Activated CD4-positive, CD25-positive, alpha-beta regulatory T cell (primary cell): ENCODE data around the gene MAP4K4.
A peak's percentile ranks its signal among the peaks of the same experiment; 100 is the strongest.

Experiments
- DNase-seq, 4 experiments: peaks; one replicate each; lab custom pipeline; 2025; lab: John Stamatoyannopoulos, UW

Gene MAP4K4

DNA sequence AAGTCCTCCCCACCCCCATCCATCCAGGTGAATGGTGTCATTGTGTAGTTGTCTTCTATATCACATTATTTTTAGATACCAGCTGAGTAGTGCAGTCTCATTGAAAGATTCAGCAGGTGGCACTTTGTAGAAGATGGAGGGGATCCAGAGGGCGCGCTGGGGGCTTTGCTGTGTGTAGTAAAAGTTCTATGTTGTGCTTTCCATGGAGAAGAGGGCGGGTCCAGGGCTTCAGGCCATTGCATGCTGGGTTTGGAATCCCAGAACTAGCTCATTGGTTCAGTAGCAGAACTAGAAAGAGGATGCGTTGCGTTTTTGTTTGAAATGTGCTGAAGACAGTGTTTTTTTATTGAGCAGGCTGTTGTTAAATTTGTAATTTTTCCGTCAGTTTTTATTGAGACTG is 120.0 kb downstream of the MAP4K4 start:
- no peak for DNase-seq

DNA sequence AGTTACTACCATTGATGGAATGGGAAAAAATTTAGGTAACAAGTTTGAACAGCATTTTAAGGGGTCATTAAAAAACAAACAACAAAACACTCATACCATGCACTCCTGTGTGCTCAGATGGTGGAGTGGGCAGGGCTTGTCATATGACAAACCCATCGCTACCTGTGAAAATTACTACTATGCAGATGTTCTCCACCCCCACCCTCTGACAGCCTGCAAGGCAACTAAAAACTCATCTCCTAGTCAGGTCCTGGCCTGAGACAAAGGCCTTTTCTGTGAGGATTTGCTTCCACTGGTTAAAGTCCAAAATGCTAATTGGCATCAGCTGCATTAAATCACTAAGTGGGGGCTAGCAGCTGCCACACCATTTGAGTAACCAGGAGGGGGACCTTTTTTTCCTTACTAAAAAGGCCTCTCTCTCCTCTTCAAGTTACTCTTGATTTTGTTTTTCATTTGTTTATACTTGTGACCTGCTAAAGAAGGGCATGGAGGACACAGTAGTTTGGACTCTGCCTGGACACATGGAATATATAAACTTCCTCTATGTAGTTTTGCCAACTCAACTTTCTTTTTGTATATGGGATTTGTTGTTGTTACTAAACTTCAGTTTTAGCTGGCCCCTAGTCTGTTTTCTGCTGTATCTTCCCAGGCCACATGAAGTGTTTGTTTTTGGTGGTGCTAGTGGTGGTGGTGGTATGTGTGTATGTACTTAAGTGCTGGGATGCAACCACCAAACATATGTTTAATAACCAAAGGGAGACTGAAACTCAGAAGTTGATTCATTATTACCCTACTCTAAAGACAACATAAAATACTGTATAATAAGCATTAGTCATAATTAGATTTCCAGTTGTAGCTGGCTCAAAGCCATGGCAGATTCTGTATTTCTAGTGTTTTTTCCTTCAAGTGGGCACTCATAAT is 121.3 kb downstream of the MAP4K4 start:
- DNase-seq, result no peak

DNA sequence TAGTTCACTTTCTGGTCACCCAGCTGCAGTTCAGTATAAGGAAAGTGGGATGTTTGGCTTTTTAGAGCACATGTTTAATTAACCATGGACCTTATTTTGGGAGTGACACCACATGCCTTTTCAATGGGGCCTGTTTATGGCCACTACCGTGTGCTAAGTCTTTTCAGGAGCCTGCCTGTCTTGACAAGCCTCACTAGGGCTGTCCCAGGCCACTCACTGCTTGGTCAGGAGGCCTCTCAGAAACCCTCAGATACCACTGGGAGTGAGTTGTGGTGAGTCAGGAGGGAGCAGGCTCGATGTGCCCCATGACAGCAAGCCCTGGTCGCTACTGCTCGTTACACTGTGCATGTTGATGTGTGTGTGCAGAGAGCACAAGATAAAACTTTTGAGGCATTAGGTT is 123.0 kb downstream of the MAP4K4 start:
- DNase-seq, result no peak

DNA sequence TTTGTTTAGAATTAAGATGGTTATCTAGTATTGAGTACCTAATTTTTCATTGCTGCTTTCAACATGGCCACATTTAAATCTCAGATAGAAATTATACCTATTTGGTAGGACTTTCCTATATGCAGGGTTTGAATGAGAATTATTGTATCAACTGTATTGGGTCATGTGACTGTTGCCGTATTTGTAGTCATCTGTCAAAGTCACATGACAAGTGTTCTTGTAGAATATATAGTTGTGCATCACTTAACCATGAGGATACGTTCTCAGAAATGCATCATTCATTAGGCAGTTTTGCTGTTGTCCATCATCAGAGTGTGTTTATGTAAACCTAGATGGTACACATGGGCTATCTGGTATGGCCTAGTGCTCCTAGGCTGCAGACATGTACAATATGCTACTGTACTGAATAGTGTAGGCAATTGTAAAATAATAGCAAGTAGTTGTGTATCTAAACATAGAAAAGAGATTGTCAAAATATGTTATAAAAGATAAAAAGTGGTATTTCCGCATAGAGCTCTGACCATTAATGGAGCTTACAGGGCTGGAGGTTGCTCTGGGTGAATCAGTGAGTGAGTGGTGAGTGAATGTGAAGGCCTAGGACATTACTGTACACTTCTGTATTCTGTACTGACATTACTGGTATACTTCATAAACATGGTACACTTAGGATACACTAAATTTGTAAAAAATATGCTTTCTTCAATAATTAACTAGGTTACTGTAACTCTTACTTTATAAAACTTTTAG is 123.7 kb downstream of the MAP4K4 start:
- no peak for DNase-seq

DNA sequence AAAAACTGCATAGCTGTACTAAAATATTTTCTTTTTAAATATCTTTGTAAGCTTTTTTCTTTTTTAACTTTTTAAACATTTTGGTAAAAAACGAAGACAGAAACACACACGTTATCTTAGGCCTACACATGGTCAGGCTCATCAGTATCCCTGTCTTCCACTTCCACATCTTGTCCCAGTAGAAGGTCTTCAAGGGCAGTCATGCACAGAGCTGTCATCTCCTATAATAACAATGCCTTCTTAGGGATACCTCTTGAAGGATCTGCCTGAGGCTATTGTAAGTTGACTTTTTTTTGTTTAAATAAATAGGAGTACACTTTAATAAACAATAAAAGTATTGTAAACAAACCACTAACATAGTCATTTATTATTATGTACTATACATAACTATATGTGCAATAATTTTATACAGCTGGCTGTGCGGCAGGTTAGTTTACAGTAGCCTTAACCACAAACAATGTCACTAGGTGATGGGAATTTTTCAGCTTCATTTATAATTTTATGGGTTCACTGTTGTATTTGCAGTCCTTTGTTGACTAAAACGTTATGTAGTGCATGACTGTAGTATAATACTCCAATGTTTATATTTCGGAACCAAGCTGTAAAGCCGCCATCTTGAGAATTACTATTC is 124.4 kb downstream of the MAP4K4 start:
- no peak for DNase-seq

DNA sequence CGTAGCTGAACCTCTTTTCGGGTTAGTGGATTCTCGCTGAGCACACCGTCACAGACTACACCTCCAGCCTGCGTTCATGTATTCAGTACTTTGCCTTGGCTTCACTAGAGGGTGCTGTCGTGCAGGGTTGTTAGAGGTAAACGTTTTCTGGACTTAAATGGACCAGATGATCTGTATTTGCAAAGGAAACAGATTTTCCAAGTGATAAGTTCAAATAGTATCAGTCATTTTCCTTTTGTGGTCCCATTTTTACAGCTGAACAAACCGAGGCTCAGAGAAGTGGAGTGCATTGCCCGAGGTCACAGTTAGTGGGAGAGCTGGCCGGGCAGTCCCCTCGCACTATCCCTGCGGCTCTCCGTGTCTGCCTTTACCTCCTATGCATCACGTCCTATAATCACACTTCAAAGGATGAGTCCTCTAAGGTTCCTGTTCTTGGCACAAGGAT is 125.9 kb downstream of the MAP4K4 start:
- peak; percentile 15 to 44 (median 25) for DNase-seq

DNA sequence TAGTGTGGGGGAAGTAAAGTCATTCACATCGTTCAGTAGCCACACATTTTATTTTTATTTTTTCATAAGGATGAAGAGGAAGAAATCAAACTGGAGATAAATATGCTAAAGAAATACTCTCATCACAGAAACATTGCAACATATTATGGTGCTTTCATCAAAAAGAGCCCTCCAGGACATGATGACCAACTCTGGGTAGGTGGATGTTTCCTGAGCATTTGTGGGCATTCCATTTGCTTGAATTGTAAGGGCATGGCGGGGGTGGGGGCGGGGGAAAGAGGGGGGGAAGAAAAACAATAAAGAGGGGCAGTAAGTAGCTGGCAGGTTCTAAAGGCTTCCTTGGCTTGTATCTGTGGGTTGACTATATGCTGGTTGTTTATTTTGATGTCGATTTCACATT is 126.4 kb downstream of the MAP4K4 start:
- DNase-seq, result no peak

DNA sequence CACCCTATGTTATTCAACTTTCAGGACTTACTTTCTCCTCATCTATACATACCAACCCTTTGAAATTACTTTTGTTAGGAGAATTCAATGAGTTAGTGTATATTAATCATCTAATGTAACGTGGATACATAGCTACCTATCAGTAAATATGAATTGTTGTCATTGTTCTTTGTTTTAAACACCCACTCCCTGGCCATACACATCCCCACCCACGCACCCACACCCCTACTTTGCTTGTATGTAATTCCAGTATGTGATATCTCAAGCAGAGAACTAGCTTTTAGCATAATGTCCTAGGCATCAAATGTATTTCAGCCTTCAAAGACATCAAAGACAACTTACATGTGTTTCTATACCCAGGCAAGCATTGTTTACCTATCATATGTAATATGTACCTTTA is 129.2 kb downstream of the MAP4K4 start:
- DNase-seq, result no peak

DNA sequence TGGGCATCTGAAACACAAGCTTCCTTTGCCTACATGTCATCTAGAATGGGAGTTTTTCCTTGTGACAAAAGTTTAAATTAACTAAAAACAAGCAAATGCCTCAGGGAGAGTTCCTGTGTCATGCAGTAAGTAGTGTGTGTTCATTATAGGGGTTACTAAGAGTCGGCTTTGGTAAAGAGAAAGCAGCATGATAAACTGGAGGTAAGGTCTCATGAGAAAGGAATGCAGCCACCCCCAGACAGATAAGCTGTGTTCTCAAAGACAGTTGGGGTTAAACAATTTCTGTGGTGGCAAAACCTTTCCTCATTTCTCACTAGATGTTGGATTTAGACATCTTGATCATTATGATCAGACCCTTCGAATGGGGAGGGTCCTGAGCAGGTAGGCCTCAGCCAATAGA is 129.7 kb downstream of the MAP4K4 start:
- DNase-seq, result no peak

DNA sequence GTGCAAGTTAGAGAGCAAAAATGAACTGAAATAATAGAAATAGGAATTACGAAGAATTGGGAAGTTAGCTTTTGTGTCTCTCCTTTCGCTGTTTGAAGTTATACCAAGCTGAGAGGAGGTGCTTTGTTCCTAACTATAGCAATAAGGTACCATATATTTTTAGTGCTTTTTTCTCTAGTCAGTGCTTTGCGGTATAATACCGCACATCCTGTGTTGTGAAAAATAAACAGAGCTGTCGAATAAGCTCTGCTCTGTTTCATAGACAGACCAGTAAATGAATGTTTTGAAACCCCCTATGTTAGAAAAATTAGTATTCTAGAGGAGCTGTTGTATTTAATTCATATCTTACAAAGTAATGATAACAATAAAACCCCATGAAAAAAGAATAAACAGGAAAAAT is 130.8 kb downstream of the MAP4K4 start:
- no peak for DNase-seq

DNA sequence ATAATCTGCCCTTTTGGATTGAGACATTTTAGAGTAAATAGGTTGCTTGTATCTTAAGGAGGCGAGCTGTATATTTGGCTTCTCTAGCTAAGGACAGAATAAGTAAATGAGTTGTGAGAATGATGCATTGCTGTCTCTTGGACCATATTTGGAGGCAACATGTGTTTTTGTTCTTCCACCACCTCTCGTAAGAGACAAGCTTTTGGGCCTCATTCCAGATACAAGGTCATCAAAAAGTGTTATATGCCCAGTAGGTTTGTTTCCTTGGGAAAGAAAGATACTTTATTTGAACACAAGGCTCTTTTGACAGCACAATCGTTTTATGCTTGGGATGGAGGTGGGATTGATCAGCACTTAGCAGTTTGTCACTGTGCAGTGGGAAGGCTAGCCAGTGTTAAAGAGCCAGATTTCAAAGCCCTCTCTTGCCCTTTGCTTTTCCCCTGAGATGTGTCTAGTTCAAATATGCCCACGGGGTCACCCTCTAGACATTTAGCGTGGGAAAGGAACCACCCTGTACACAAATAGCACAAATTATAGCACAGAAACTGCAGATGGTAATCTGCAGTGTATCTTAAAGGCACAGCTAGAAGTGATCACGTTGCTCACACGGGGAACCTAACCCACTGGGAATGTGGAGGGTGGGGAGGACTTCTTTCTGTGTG is 131.3 kb downstream of the MAP4K4 start:
- no peak for DNase-seq

DNA sequence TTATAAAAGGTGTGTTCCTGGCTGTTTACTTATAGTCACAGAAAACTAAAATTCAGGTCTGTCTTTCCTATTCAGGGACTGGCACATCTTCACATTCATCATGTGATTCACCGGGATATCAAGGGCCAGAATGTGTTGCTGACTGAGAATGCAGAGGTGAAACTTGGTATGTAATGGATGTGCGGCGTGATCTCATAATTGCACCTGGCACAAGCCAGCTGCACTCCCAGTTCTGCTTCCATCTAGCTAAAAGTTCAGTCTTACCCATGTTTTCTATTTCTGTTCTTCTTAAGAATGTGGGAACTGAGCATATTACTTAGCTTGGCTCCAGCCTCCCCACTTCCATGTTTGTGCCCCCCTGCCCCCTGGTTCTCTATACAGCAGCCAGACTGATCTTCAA is 131.9 kb downstream of the MAP4K4 start:
- DNase-seq, result no peak

DNA sequence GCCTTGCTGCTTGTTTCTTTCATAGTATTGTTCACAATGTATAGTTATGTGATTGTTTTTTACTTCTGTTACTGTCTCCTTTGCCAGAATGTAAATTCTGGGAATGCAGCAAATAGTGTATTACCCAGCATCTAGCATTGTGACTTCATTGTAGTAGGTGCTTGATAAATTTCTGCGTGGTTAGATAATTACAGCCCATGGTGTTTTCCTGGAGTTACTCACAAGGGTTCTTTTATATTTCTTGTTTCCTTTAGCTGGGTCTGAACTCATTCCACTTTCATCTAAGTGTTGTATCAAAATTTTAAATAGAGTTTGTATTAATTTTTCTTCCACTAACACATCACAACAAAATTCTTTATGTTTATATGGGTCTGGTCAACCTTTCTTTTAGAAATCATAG is 132.6 kb downstream of the MAP4K4 start:
- no peak for DNase-seq

DNA sequence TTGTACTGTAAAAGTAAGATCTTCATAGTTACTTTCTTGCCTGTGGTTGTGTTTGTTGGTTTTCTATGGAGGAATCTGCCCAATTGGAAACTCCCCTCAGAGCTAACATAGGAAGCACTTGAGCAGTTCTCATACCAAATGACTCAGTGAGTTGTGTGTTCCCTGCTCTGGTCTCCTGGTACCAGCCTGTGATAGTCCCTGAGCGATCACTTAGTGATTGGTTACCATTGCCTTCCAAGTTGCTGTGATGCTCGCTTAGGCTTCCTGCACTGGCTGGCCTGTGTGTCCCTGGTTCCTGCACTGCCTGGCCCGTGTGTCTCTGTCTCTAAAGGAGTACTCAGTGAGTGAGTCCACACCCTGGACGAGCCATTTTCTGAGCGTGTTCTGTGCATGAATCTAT is 133.0 kb downstream of the MAP4K4 start:
- no peak for DNase-seq

DNA sequence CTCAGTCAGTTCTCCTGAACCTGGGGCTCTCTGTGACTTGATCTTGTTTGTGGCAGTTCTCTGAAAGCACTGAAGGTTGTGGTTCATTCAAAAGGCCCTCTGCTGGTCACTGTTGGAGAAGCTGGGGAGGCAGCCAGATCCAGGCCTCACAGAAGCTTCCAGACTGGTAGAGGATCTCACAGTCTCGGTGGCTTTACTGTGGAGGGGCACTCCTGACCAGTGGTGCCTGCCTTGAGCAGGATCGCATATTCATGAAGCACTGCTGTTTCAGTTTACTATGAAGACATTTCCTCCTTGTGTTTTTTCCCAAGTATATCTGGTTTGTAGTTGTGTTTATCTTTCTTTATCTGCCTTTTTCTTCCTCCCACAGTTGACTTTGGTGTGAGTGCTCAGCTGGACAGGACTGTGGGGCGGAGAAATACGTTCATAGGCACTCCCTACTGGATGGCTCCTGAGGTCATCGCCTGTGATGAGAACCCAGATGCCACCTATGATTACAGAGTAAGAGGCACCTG is 133.9 kb downstream of the MAP4K4 start:
- DNase-seq, result peak; percentile 10 to 18 (median 14)

DNA sequence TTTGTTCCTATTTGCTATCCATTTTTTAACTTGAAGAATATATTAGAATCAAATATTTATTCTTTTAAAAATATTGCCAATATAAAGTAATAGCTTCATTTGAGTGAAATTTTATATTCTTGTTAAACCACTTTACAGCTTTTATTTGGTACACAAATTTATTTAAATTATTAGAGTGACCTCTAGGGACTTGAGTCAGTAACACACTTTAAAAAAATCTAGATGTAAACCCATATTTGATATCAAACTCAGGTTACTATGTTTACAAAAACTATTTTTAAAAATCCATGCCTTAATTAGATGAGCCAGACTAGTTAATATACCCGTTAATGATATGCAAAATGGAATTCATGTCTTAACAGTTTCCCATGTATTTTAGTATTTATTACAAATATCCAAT is 134.6 kb downstream of the MAP4K4 start:
- DNase-seq, result no peak

DNA sequence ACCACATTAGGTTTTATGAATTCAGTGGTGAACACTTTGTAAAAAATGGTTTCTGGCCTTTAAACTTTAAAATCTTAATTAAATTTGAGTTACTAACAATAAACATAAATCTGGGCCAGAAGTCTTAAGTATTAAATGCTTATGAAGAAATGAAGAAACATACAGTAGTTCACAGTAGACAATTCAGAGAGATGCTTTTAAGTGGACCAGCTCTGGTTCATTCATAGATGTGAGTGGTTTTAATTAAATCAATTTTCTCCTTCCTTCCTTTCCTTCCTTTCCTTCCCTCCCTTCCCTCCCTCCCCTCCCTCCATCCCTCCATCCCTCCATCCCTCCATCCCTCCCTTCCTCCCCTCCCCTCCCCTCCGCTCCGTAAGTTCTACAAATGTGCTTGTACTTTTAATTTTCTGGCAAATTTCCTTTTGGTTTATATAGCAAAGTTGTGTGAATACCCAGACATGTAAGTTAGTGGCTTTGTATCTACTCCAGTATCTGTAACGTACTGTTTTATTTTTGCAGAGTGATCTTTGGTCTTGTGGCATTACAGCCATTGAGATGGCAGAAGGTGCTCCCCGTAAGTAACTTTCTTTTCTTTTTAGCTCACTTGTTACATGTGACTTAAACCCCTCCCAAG is 136.5 kb downstream of the MAP4K4 start:
- no peak for DNase-seq

DNA sequence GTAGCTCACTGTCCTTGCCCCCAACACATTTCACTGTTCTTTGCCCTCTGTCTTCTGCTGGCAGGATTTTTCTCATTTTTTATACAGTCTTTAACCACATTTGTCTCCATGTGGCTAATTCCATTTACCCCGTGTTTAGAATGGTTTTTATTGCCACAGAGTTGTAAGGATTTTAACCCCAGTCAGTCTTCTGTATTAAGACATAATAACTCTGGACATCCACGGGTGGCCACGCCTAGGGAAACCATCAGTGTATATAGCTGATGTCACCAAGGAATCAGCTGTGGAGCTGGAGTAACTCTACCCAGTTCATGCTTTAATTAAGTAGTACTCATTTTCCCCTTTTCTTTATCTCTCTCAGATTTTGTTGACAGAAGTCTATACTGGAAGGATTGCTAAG is 139.8 kb downstream of the MAP4K4 start:
- no peak for DNase-seq

DNA sequence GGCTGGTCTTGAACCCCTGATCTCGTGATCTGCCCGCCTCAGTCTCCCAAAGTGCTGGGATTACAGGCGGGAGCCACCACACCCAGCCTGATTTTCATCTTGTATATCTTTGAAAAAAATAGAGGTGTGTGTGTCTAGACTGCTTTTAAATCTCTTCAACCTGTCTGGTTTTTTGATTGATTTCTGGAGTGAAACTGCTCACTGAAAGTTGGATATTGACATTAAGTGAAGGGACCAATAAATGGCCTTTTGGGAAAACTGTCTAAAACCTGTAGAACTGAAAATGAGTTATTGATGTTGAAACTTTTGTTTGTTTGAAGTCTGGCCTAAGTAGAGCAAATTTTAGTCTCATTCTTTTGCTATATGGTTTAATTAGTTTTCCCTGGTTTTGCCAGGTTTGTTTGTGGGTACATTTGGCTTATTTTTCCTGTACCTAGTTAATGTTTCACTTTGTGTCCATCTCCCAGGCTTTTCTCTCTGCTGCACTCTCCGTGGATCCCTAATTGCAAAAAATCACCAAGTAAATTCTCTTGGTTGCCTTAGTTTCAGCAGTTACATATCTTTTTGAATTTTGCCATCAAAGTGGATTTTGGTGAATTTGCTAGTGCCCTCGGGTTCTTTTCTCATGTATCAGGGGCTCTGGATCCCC is 144.3 kb downstream of the MAP4K4 start:
- DNase-seq, result no peak

DNA sequence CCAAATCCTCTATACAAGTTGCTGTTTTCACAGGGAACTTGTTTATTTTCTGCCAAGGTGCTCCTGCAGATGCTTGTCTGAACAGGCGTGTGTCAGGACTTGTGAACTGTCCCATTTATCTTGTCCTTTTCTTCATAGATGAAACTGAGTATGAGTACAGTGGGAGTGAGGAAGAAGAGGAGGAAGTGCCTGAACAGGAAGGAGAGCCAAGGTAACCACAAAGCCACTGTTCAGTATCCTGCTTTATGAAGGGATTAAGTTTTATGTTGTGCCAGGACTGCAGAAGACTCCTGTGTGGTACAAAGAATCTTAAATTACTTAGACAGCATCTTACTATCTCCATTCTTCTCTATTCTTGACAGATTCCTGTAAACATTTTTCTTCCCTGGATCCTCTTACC is 145.0 kb downstream of the MAP4K4 start:
- no peak for DNase-seq

DNA sequence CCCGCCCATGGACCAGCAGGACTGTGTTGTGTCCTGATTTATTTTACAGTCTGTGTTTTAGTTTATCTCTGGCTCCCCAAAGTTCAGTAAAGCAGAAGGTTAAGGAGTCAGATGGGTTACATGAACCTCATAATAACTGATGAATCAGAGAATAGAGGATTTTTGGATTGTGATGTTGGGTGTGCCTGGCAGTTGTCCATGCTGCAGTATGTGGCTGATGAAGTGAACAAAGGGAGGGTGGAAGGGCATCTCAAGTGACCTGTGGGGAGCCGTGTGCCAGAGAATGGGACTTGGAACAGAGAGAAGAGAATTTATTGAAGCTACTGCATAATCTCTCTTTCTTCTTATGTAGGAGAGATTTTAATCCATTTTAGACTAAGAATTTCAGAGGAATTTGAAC is 145.5 kb downstream of the MAP4K4 start:
- no peak for DNase-seq
